ENCODE results near the gene TSPAN33.
"Not testable (repeated sequence)": the region's sequence is repeated elsewhere in the genome, so short reads cannot be mapped to it uniquely, and the experiment has no call there.

Gene TSPAN33, protein sequence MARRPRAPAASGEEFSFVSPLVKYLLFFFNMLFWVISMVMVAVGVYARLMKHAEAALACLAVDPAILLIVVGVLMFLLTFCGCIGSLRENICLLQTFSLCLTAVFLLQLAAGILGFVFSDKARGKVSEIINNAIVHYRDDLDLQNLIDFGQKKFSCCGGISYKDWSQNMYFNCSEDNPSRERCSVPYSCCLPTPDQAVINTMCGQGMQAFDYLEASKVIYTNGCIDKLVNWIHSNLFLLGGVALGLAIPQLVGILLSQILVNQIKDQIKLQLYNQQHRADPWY

DNA sequence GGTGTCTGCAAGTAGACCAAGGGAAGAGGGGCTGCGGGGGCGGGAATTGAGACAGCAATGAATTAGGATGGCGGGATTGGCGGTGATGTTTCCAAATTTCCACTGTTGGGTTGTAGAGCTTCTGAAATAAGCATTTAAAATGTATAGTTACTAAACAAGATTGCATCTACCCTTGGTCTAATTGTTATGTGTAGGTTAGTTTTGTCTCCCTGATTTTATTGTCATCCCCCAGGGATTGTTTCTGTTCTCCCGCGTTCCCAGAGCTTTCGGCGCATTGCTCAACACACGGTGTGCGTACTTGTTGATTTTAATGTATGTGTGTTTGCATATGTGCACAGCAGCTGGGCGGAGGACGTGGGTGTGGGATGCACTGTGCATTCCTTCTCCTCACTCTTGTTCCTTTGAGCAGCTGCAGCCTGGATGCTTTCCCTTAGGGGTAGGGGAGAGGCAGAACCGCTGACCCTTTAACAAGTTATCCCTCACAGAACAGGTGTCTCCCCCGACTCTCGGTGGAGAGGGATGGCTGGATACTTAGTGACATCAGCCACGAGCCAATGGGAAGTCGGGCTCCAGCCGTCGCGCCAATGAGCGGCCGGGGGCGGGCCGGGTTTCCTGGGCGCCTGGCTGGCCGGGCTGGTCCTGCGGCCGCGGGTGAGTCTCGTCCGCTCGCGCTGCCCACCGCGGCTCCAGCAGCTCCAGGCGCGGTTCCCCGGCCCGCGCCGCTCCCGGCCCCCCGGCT is at the start of gene TSPAN33:
TSPAN33 (plus strand) TSS at position 613 of the 739 bp plus-strand sequence. CDS start 274 bp downstream, outside the sequence.
- peak; percentile 67 for DNase-seq

DNA sequence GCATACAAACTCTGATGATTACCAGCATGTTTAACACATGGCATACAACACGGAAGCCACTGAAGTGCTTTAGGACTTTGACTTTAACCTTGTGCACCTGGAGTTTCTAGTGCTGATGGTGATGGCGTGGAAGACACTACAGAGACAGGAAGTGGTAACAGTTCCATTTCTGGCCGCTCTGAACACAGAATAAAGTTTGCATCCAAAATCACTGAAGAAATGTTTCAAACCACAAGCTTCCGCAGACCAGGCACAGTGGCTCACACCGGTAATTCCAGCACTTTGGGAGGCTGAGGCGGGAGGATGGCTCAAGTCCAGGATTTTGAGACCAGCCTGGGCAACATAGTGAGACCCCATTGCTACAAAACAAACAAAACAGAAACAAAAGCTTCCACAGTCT is 49.2 kb upstream of the TSPAN33 start:
- peak; percentile 30 for DNase-seq

DNA sequence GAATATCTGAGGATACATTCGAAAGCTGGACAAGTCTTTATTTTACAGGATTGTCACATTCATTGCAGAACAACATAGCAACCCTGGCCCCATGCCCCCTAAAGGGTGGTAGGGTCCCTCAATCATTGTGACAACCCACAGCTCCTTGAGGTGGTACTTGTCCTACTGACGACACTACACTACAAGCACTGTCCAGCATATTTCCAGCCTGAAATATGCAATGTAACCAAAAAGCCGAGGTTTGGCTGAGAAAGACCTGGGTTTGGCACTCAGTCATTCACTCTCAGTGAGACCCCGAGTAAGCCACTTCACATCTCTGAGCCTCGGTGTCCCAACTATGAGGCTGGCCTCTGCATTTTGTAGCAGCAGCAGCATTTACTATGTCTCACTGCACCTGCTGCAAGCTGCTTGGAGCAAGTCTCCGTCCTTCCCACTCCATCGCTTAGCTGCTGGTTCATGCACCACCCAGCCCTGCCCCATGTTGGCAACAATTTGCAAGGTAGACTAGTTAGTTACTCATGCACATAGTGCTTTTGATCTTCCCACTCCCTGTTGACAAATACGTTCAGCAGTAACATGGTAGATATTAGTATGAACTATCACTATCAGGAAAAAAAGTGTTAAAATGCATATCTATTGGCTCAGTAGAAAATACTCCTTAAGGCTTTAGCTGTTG is 46.0 kb upstream of the TSPAN33 start:
- no peak for DNase-seq

- no peak for DNase-seq
Observed at GRCh38 chr7:129100827-129101166, 43.7 kb upstream of the TSPAN33 start.

GRCh38 chr7:129101746-129102145 is 42.8 kb upstream of the TSPAN33 start:
- DNase-seq = no peak

DNA sequence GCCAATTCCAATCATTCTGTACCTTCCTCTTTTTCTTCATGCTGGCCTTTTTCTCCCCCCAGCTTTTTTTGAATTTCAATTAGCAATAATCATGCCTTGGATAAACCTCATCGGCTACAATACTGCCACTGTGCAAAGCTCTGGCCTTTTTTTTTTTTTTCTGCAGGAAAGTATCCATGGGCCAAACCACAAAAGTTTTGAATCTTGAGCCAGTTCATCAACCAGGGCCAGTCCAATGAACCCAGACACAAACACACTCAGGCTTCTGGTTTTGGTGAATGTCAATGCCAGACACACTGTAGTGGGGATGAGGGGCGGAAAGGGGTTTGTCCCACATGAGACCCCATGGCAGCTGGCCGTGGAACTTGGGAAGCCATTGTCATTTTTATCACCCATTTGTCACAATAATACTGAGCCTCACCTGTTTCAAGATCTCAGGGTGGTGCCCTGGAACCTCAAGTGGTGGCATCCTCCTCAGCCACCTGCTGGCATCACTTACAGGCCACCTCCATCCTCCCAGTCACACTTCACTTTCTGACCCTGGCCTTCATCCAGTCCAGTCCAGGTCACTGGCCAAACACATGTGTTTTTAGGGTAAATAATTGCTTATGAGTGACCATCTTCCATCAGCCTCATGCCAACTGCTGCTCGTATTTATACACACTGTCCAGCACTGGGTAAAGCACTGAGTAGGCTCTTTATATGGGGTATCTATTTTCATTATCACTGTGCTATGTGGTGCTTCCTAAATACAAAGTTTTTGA is 40.8 kb upstream of the TSPAN33 start:
- DNase-seq = no peak

GRCh38 chr7:129108581-129108980 is 35.9 kb upstream of the TSPAN33 start:
- DNase-seq = no peak

- DNase-seq = no peak
Observed at GRCh38 chr7:129110258-129110981, 34.1 kb upstream of the TSPAN33 start.

DNA sequence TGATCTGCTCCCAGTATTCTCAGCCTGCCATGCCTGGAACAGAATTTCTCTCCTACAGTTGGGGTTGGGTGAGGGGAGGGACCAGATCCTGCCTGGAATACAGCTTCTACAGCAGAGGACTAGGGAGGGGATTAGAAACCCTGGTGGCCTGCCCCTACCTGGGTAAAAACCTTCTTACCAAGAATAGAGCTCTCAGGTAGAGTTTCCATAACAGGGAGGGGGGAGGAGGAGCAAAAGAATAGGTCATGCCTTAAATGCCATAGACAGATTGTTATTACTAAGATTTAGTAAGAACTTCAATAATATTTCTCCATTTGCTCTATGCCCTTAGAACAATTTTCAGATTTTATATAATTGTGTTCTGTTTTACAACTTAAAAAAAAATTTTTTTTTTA is 33.5 kb upstream of the TSPAN33 start:
- DNase-seq = no peak

DNA sequence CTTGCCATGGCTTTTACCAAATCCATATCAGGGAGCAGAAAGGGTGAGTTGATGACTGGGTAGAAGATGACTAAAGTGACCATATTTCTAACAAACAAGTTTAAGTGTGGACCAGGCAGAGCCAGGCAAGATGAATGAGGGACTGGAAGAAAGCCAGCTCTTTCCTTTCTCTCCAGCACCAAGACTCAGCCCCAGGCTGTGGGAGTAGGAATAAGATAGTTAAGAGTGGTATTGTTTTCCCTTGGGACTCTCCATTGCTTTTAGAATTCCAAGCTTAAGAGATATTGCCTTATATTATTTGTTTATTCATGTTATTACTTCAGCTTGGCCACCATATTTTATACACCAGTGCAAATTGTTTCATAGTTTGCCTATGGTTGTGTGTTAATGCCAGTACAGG is 28.8 kb upstream of the TSPAN33 start:
- no peak for DNase-seq

DNA sequence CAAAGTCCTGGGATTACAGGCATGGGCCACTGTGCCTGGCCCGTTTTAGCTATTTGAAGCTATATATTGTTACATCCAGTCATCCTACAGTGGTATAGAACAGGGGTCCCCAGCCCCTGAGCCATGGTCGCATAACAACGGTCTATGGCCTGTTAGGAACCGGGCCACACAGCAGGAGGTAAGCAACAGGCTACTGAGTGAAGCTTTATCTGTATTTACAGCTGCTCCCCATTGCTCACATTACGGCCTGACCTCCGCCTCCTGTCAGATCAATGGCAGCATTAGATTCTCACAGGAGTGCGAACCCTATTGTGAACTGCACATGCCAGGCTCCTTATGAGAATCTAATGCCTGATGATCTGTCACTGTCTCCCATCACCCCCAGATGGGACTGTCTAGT is 26.3 kb upstream of the TSPAN33 start:
- DNase-seq = no peak

GRCh38 chr7:129118976-129119375 is 25.5 kb upstream of the TSPAN33 start:
- DNase-seq = no peak

DNA sequence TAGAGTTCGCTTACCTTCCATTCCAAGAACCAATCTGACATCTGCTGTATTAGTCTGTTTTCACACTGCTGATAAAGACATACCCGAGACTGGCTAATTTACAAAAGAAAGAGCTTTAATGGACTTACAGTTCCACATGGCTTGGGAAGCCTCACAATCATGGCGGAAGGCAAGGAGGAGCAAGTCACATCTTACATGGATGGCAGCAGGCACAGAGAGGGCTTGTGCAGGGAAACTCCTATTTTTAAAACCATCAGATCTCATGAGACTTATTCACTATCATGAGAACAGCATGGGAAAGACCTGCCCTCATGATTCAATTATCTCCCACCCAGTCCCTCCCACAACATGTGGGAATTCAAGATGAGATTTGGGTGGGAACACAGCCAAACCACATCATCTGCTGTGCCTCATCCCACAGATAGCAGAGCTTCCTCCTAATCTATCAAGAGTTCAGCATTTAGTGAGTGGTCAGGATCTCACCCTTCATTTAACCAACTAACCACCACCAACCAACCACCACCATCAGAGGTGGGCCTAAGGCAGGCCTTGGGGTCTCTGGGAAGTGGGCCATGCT is 22.9 kb upstream of the TSPAN33 start:
- not testable (repeated sequence) for DNase-seq

DNA sequence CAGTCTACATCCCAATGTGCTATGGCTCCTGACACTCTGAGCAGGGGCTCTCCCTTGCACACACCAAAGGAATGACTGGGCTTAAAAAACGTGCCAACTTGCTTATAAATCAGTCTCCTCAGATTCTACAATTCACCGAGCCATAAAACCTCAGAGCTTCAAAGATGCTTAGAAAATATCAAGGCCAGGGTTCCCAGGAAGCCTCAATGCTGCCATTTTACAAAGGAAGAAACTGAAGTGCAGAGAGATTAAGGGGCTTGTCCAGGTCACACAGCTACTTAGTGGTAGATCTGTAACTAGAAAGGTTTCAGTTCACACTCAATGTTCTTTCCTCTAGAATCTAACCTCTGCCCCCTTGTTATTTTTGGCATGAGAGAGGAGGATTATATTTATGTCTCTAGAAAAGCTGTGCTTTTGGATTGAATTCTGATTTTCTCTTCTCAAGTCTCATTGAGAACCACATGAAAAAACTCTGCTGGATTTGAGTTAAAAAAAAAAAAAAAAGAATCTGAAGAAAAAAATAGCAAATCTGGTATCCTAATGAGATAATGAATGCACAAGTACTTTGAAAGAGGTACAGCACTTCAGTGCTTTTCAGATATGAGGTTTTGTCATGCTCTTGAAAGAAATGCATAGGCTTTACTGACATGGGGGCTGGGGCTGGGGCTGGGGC is 22.3 kb upstream of the TSPAN33 start:
- no peak for DNase-seq

- peak; percentile 66 for DNase-seq
Observed at GRCh38 chr7:129122751-129123509, 21.6 kb upstream of the TSPAN33 start.

GRCh38 chr7:129123510-129123857 is 21.0 kb upstream of the TSPAN33 start:
- no peak for DNase-seq

GRCh38 chr7:129126314-129126713 is 18.2 kb upstream of the TSPAN33 start:
- DNase-seq = no peak

DNA sequence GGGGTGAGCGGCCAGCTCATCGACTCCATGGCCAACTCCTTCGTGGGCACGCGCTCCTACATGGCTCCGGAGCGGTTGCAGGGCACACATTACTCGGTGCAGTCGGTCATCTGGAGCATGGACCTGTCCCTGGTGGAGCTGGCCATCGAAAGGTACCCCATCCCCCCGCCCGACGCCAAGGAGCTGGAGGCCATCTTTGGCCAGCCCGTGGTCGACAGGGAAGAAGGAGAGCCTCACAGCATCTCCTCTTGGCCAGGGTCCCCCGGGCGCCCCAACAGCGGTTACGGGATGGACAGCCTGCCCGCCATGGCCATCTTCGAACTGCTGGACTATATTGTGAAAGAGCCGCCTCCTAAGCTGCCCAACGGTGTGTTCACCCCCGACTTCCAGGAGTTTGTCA is 17.4 kb upstream of the TSPAN33 start:
- DNase-seq = no peak

GRCh38 chr7:129127601-129128000 is 16.9 kb upstream of the TSPAN33 start:
- DNase-seq = no peak

- no peak for DNase-seq
Observed at GRCh38 chr7:129134356-129134987, 10.0 kb upstream of the TSPAN33 start.
